Pancreas (tissue), 10 donors: Measurements from ENCODE around the gene CEP164. TPM values are rescaled to one million over a fixed set of nuclear protein-coding genes. Genes with fewer than 3 reads are reported as not detected.

Experiments
- ATAC-seq, 4 donors: fragments of 200-7000 bp; cut with Tn5 transposase; one replicate each; pipeline versions ENCODE4 v1.8.0 to v1.9.1; 2020; ENCODE audit warnings: mild to moderate bottlenecking in 4 of 4, moderate library complexity in 4 of 4
- DNase-seq, 6 donors: peaks; one replicate each; pipeline ENCODE4 v3.0.0-alpha.2; 2020
- FAIRE-seq: peaks from 2 replicates; lab custom pipeline; 2012; peaks lifted over from hg19 to GRCh38; lab: Jason Lieb, UNC
- H3K27ac ChIP-seq, 4 donors: fragments of 200-600 bp; sonication (generic); 1 replicate in 3 of 4; 2 replicates in 1 of 4; pipeline versions ENCODE4 v1.5.0 to v1.8.0; 2020
- H3K27me3 ChIP-seq, 4 donors: fragments of 200-600 bp; one replicate each; pipeline ENCODE4 v1.8.0; 2021
- H3K36me3 ChIP-seq, 3 donors: fragments of 200-600 bp; sonication (generic) in 1 of 3; one replicate each; pipeline versions ENCODE4 v1.5.0 to v1.8.0; 2020 to 2021
- H3K4me1 ChIP-seq, 3 donors: fragments of 200-600 bp; one replicate each; pipeline ENCODE4 v1.8.0; 2021
- H3K4me3 ChIP-seq, 4 donors: fragments of 200-600 bp; sonication (generic) in 2 of 4; one replicate each; pipeline versions ENCODE4 v1.5.0 to v1.8.0; 2020 to 2021
- H3K9me3 ChIP-seq, 4 donors: fragments of 200-600 bp; one replicate each; pipeline ENCODE4 v1.8.0; 2021
- CTCF ChIP-seq, 4 donors: fragments of 200-600 bp; sonication (generic) in 3 of 4; IDR thresholded peaks; one replicate each; pipeline versions ENCODE4 v1.5.0 to v1.8.0; 2021; ENCODE audit warnings: antibody characterized with exemption in 4 of 4
- WGBS, 2 donors: extraction: QIAGEN DNeasy Blood & Tissue Kit; methylation state at CpG; one replicate each; pipeline ENCODE4 v1.1.7; 2013; 5-methylcytosine and 5-hydroxymethylcytosine counted together
- intact Hi-C, 3 donors: fragments of 100-400 bp; cut with DNase I; formaldehyde crosslinking; loops; one replicate each; pipeline versions ENCODE4 v1.11.1 to v1.14.2; 2022
- polyA plus RNA-seq, 2 donors: library from polyadenylated mRNA; stranded (reverse); fragments of 200-250 nt; gene quantifications; one replicate each; pipeline ENCODE4 v1.2.3, GENCODE V29; 2013
- total RNA-seq, 6 donors: library from RNA; stranded (reverse); fragmentation: NEBNext Ultra II Directional in 4 of 6; extraction: Animal tissue kit (Norgen Biotek cat#: 25700) in 4 of 6; gene quantifications; one replicate each; pipeline versions ENCODE4 v1.2.1 to v1.2.4, GENCODE V29; 2021 to 2023
- donor health status: healthy with polysubstance abuse.
- donor health status: DM: no; HTN: no; CAD: no; lungs with moderate emphysema.
- donor health status: DM: no; HTN: no; CAD: no.
- donor health status: control.
- donor health status: control.
- donor health status: Bipolar disorder and iron deficiency.
- donor health status: DM: yes; HTN: yes; CAD: no.
- donor health status: DM: no; HTN: no; CAD: no.
- donor health status: DM: no; HTN: no; CAD: no.
- donor health status: DM: yes; HTN: yes; CAD: no.

Gene CEP164
- total and polyA plus RNA-seq, 8 donors: 12.9 to 56.3 (median 26.0) TPM

GRCh38 chr11:117381481-117382387 is 54.1 kb downstream of the CEP164 start:
- H3K4me3 ChIP-seq: no peak overlapping the region
- FAIRE-seq: no peak
- no peak overlapping the region for H3K27ac ChIP-seq
- intact Hi-C loops: no loop called here
- 89 to 95% methylated on average over 9 of the region's 9 CpGs for WGBS, 2 donors
- no peaks in the 10 kb centered on the region for H3K4me1 ChIP-seq
- no peaks in the 10 kb centered on the region for H3K27me3 ChIP-seq
- H3K9me3 ChIP-seq: no peaks in the 10 kb centered on the region
- H3K36me3 ChIP-seq: peaks cover 0 to 37% (median 14%) of the 10 kb centered on the region in 3 donors
- DNase-seq: no peak
- no peak for TF ChIP-seq CTCF (IDR thresholded peaks at IDR 0.05)
- ATAC-seq: no peak

- Histone ChIP-seq H3K9me3 (no peaks in the 10 kb centered on the region), H3K36me3 (peaks cover 3 to 45% (median 12%) of the 10 kb centered on the region in 3 donors), H3K4me3 (no peak overlapping the region), H3K4me1 (no peaks in the 10 kb centered on the region), H3K27ac (no peak overlapping the region), H3K27me3 (no peaks in the 10 kb centered on the region)
- 91 to 95% methylated on average over 4 of the region's 4 CpGs for WGBS, 2 donors
- no peak for FAIRE-seq
- no peak for DNase-seq
- intact Hi-C loops: no loop called here
- no peak for ATAC-seq
- no peak for TF ChIP-seq CTCF (IDR thresholded peaks at IDR 0.05)
Observed at GRCh38 chr11:117382746-117383145, 55.1 kb downstream of the CEP164 start.

- Histone ChIP-seq H3K27ac (no peak overlapping the region), H3K36me3 (peaks cover 3 to 45% (median 12%) of the 10 kb centered on the region in 3 donors), H3K27me3 (no peaks in the 10 kb centered on the region), H3K9me3 (no peaks in the 10 kb centered on the region), H3K4me3 (no peak overlapping the region), H3K4me1 (no peaks in the 10 kb centered on the region)
- no peak for TF ChIP-seq CTCF (IDR thresholded peaks at IDR 0.05)
- WGBS, 2 donors: 91 to 100% methylated on average over 1 of the region's 1 CpG
- FAIRE-seq (no peak), ATAC-seq (no peak), DNase-seq (no peak)
- intact Hi-C loops: no loop called here
Observed at GRCh38 chr11:117384045-117384444, 56.4 kb downstream of the CEP164 start.

GRCh38 chr11:117385471-117385870 is 57.8 kb downstream of the CEP164 start:
- Histone ChIP-seq H3K36me3 (peaks cover 3 to 47% (median 12%) of the 10 kb centered on the region in 3 donors), H3K4me3 (no peak overlapping the region), H3K9me3 (no peaks in the 10 kb centered on the region), H3K27me3 (no peaks in the 10 kb centered on the region), H3K27ac (no peak overlapping the region), H3K4me1 (no peaks in the 10 kb centered on the region)
- 95 to 99% methylated on average over 3 of the region's 3 CpGs for WGBS, 2 donors
- no peak for TF ChIP-seq CTCF (IDR thresholded peaks at IDR 0.05)
- intact Hi-C loops: no loop called here
- DNase-seq: no peak
- no peak for FAIRE-seq
- ATAC-seq: no peak

- FAIRE-seq: no peak
- Histone ChIP-seq H3K4me1 (no peaks in the 10 kb centered on the region), H3K9me3 (no peaks in the 10 kb centered on the region), H3K27me3 (no peaks in the 10 kb centered on the region), H3K27ac (no peak overlapping the region), H3K4me3 (no peak overlapping the region), H3K36me3 (peaks cover 3 to 48% (median 12%) of the 10 kb centered on the region in 3 donors)
- ATAC-seq: no peak
- 94 to 98% methylated on average over 9 of the region's 9 CpGs for WGBS, 2 donors
- no peak for TF ChIP-seq CTCF (IDR thresholded peaks at IDR 0.05)
- intact Hi-C loops: no loop called here
- DNase-seq: no peak
Observed at GRCh38 chr11:117385906-117386305, 58.3 kb downstream of the CEP164 start.
